GOT3 (cell line): ENCODE measurements around the gene COX7A2L.
"Not testable (repeated sequence)": the region's sequence is repeated elsewhere in the genome, so short reads cannot be mapped to it uniquely, and the experiment has no call there.

Experiments
- DNase-seq: peaks from one replicate; lab custom pipeline; 2025; ENCODE audit warnings: mixed read lengths; lab: John Stamatoyannopoulos, UW

Gene COX7A2L

GRCh38 chr2:42367835-42368234, 6.8 kb upstream of the COX7A2L start:
- no peak for DNase-seq

GRCh38 chr2:42366411-42366810, 5.4 kb upstream of the COX7A2L start:
- DNase-seq, result no peak

- DNase-seq, result no peak
These were observed 3.6 kb upstream of the COX7A2L start for GRCh38 chr2:42364658-42365057.

DNA sequence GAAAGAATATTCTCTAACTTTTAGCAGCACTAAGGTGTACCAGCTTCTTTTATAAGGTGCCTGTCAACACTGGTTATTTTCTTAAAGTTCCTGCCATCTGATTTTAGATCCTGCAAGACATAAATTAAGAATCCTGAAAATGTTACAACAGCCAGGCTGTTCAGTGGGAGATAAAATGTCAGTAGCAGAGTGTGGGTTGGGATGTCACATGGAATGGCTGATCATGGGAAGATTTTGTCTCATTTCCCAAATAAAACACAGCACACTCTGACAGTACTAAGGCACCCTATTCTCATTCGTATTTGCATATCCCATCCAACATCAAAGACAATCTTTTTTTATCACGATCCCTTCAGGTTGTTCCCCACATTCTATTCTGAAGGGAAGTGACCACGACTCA, 2.4 kb upstream of the COX7A2L start:
- DNase-seq, result no peak

- DNase-seq, result no peak
These were observed 789 bp upstream of the COX7A2L start for GRCh38 chr2:42361728-42362283.

- no peak for DNase-seq
These were observed 526 bp downstream of the COX7A2L start for GRCh38 chr2:42360493-42360889.

DNA sequence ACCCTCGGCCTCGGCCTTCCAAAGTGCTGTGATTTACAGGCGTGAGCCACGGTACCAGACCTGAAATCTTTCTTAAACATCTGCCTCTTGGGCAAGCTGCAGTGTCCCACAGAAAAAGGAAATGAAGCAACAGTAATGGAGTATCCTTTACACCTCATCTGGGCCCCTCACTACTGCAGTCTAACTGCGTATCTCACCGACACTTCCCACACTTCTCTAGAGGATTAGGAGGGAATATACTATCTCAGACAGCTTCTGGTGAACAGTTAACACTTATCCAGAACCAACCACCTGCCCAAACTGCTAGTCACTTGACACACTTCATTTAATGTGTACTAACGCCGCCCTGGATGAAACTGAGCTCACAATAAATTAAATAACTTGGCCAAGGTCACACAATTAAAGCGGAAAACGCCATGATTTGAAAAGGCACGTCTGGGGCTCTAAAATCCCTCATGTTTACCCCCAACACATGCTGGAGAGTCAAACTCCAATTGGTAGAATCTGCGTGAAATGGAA, 993 bp downstream of the COX7A2L start:
- no peak for DNase-seq

GRCh38 chr2:42359304-42359964, 1.6 kb downstream of the COX7A2L start:
- no peak for DNase-seq

- DNase-seq, result no peak
These were observed 7.1 kb downstream of the COX7A2L start for GRCh38 chr2:42353792-42354429.

DNA sequence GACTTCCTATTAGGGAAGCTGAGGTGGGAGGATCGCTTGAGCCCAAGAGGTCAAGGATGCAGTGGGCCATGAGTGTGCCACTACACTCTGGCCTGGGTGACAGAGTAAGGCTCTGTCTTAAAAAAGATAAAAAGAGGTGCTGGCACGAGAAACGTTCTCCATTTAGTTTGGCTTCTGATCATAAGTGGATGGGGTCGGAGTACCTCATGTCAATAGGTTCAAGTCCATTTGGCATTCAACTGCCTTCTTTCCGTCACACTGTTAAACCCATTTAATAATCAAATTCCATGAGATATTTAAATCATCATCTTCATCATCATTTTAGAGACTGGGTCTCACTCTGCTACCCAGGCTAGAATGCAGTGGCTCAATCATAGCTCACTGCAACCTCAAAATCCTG, 9.2 kb downstream of the COX7A2L start:
- no peak for DNase-seq

DNA sequence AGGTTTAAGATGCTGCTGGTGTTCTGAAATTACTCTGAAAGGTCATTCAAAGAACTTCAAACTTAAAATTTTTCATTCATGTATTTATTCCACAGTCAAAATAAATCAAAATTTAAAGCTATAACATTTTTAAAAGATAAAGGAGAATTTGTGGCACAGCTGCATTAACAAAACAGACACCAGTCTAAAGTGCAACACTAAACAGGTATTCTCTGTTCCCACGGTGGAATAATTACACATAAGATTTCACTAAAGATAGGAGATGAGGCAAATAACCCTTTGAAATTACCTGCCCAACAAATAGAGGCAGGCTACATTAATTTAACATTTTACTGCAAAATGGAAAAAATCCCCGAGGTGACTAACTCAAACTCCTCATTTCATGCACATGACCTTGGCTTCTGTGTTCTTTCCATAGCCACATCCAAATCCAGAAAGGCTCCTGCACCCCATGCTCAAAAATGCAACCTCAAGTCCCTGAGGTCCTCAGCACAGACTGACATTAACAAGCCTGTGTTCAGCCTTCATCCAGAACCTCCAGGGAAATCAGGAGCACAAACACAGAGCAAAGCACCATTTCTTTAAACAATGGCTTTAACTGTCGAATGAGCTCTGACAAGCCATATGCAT, 10.5 kb downstream of the COX7A2L start:
- DNase-seq, result no peak

- no peak for DNase-seq
These were observed 12.8 kb downstream of the COX7A2L start for GRCh38 chr2:42348113-42348805.

DNA sequence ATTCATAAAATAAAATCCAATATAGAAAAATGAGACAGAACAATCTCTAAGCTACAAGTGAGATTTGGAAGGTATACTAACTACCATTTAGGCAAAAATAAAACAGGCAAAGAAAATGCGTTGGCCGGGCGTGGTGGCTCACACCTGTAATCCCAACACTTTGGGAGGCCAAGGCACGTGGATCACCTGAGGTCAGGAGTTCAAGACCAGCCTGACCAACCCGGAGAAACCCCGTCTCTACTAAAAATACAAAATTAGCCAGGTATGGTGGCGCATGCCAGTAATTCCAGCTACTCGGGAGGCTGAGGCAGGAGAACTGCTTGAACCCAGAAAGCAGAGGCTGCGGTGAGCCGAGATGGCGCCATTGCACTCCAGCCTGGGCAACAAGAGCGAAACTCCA, 13.5 kb downstream of the COX7A2L start:
- not testable (repeated sequence) for DNase-seq

- DNase-seq, result not testable (repeated sequence)
These were observed 14.2 kb downstream of the COX7A2L start for GRCh38 chr2:42346856-42347255.

GRCh38 chr2:42345986-42346385, 15.0 kb downstream of the COX7A2L start:
- DNase-seq, result no peak

DNA sequence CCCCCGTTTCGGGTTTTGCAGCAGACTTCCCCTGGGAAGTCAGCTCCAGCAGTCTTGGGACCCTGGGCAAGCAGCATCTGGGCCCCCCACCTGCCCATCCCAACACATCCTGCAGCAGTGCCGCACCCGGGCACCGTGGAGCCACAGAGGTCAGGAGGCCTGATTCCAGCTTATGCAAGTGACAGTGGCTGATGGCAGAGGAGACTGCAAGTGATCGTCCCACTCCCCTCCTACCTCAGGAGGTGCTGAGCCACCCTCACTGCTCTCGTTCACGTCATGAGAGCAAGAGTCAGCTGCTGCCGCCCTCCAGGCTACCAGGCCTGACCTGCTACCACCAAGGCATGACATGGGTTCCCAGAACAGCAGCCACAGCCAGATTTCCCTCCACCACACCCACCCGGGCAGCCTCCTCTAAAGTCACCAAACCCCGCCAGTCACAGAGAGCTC, 18.2 kb downstream of the COX7A2L start:
- DNase-seq, result no peak

- peak; percentile 51 for DNase-seq
These were observed 18.8 kb downstream of the COX7A2L start for GRCh38 chr2:42342061-42342794.

GRCh38 chr2:42340938-42341636, 19.9 kb downstream of the COX7A2L start:
- no peak for DNase-seq

DNA sequence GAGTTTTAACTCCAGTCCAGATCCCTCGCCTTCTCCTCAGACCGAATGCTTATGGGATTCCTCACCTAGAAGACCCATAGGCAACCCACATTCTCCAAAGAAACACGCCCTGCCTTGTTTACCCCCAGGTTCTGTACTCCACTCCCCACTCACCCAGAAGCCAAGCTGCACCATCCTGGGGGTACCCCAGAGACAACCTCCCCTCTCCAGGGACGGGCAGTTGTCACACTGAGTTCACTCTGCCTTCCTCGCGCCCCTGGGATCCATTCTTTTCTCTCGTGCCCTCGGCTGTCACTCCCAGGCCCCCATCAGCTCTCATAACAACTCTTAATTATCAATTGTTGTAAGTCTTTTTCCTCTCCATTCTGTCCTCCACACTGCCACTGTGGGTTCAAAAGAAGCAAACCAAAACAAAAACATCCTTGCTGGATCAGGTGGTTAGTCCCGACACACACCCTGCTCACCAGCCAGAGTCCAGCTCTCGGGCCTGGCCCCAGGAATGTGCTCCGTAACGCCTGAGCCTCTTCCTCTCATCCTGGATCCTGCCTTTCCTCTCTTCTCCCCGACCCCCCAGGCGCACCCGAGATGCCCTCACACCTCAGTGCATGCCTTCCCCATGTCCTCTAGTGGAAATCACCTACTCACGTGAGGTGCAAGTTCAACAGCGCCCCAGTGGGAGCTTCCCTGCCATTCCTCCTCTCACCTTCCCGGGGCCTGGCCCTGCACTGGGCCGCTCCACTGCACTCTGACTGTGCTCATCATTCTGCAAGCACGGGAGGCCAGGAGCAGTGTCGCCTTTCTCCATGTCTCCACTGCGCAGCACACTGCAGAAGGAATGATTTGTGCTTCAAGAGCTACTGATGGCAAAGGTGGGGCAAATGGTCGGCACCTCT, 20.7 kb downstream of the COX7A2L start:
- DNase-seq, result no peak
